ENCODE results near the gene GUCA2B.

DNA sequence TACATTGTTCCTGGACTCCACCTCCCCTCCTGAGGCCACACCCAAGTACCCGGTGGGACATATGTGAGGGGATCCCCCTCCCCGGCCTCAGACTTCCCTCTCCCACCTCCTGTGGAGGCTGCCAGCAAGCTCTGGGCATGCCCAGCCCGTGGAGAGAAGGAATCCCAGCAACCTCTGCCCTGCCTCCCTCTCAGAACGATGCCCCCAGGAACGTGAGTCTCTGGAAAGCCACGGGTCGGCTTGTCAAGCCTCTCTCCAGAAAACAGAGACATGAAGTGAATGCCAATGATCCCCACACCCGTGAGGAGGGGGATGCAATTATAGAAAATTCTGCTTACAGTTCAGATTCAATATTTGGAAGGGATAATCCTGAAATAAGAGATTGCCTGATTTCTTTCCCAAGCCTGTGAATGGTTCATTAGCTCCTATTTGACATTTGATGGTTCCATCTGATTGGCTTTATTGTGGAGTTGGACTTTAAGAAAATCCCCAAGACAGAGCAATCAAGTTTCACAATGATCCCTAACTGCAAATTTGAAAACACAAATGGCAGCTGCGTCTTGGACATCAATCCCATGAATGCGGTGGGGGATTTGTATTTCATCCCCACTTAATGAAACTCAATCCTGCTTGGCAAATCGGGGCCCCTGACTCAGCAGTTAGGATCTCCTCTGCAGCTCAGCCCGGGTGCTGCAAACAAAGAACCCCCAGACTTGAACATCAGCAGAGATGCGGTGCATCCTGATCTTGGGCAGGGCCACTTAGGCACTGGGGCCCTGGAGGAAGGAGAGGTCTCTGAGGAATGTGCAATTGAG is 9.1 kb upstream of the GUCA2B start:
- no peak for TF ChIP-seq POLR2AphosphoS5 (IDR thresholded peaks at IDR 0.05; ENCODE audit: low read depth, low read length)
- TF ChIP-seq, protein P1, sequence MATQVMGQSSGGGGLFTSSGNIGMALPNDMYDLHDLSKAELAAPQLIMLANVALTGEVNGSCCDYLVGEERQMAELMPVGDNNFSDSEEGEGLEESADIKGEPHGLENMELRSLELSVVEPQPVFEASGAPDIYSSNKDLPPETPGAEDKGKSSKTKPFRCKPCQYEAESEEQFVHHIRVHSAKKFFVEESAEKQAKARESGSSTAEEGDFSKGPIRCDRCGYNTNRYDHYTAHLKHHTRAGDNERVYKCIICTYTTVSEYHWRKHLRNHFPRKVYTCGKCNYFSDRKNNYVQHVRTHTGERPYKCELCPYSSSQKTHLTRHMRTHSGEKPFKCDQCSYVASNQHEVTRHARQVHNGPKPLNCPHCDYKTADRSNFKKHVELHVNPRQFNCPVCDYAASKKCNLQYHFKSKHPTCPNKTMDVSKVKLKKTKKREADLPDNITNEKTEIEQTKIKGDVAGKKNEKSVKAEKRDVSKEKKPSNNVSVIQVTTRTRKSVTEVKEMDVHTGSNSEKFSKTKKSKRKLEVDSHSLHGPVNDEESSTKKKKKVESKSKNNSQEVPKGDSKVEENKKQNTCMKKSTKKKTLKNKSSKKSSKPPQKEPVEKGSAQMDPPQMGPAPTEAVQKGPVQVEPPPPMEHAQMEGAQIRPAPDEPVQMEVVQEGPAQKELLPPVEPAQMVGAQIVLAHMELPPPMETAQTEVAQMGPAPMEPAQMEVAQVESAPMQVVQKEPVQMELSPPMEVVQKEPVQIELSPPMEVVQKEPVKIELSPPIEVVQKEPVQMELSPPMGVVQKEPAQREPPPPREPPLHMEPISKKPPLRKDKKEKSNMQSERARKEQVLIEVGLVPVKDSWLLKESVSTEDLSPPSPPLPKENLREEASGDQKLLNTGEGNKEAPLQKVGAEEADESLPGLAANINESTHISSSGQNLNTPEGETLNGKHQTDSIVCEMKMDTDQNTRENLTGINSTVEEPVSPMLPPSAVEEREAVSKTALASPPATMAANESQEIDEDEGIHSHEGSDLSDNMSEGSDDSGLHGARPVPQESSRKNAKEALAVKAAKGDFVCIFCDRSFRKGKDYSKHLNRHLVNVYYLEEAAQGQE (IDR thresholded peaks at IDR 0.05; ENCODE audit: insufficient read depth in 1 of 2, low read depth in 2 of 2, low read length in 2 of 2), result no peak
- no peak for TF ChIP-seq TAF1 (IDR thresholded peaks at IDR 0.05; ENCODE audit: borderline replicate concordance, insufficient read depth, low read length)

Measured in PFSK-1 (cell line).